Gastrocnemius medialis (tissue), 4 donors: ENCODE results near the gene IRF7.

ENCODE experiments used
- CTCF ChIP-seq, 5 experiments: fragments of 450-650 bp in 3 of 5; fragments of 200-600 bp in 2 of 5; sonication (generic) in 2 of 5; IDR thresholded peaks in 4 of 5; conservative IDR thresholded peaks in 1 of 5; 1 replicate in 4 of 5; 2 replicates in 1 of 5; pipeline ENCODE4 v1.5.1; 2016 to 2019; ENCODE audit warnings: antibody characterized with exemption in 5 of 5, mild to moderate bottlenecking in 3 of 5, moderate library complexity in 3 of 5
- POLR2A ChIP-seq, 2 donors: fragments of 450-650 bp; IDR thresholded peaks; one replicate each; pipeline ENCODE4 v1.6.1; 2017; ENCODE audit warnings: antibody characterized with exemption in 2 of 2, mild to moderate bottlenecking in 2 of 2, moderate library complexity in 2 of 2

- no peak for TF ChIP-seq CTCF (IDR thresholded peaks at IDR 0.05 in 4 of 5, conservative IDR thresholded peaks at IDR 0.05 in 1 of 5)
- TF ChIP-seq POLR2A (IDR thresholded peaks at IDR 0.05): no peak
These were observed 20.4 kb downstream of the IRF7 start for GRCh38 chr11:595400-595799.
